Fibroblast of skin of back (primary cell): ENCODE measurements around the gene GRID1.

Experiments
- DNase-seq: peaks from one replicate; pipeline ENCODE4 v3.0.0-alpha.2; 2013

GRID1 gene

DNA sequence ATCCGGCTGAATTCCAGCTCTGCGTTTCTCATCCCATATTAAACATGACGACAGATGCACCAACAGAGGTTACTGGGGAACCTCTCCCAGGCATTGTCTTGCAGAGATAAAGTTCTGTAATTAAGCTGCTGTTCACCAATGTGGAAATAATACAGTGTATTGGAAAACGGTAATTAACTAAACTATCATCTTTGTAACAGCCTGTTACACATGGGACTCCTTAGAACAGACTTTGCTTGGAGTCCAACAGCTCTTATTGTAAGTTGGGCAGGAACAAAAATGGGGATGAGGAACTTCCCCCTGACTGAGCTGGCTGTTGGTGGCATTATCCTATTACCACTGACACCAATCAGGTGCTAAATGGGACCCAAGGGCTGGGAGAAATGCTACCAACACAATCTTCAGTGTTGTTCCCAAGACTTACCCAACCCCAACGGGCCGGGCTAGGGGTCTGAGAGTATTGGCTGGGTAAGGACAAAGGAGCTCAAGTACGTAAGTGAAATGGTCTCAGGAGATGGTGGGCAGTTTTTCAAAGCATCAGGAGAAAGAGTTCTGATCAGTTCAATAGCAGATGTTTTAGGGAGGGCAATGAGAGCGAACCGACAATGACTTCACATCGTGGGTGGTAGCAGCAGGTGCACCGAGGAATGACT lies 759.4 kb downstream of the GRID1 start:
- no peak for DNase-seq

DNA sequence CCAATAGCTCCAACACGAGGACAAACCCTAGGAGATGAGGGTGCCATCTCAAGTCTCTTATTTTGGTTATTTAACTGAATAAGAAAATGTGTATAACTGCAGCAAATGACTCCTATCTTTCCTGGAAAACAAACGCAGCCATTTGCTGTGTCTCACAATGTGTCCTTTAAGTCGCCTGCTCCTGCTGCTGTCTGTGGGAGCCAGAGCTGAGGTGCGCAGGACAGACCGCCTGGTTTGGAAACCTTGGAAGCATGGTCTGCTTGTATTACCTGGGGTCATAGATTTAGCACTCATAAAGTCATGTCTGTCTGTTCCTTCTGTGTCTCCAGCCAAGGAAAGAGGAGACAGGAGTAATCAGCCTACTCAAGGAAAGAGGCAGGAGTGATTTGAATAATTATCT lies 760.2 kb downstream of the GRID1 start:
- no peak for DNase-seq

DNA sequence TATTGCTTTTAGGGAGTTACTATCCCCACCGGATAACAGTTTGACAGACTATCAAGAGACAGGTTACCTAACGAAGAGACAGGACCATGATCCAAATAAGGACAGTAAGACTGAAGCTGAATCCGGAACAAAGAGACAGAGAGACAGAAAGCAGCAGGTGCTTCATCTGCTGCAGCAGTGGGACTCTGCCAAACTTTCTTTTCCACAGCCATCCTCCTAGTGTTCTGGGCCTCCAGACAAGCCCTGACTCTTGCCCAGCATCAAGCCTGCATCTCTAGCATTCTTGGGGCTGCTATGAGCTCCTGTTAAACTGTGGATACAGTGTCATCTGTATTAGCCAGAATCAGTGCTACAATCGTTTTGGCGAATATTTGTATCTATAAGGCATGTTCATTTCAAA lies 761.7 kb downstream of the GRID1 start:
- no peak for DNase-seq

DNA sequence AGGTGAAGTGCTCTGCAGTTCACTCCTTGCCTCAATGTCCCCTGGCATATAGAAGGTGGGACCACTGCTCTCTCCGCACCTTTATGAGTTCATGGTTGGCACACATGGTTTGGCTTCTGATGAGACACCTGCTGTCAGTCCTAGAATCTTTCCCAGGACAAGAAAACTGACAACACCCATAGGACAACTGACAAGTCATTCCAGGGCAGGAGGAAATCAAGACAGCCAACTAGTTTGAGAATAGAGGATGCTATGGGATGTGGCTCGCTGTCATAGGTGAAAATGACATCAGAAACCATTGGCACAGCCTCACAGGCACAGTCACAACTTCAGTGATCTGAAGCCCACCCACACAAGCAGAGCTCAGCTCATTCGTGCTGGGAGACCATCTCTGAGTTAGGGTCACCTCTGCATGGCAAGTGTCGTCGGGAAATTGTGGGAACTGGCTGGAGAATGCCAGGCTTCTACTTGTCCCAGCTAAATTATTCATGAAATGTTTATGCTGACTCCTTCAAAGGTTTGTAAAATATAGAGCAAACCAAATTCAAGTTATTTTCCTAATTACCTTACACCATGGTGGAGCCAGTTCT lies 762.4 kb downstream of the GRID1 start:
- DNase-seq, result no peak

DNA sequence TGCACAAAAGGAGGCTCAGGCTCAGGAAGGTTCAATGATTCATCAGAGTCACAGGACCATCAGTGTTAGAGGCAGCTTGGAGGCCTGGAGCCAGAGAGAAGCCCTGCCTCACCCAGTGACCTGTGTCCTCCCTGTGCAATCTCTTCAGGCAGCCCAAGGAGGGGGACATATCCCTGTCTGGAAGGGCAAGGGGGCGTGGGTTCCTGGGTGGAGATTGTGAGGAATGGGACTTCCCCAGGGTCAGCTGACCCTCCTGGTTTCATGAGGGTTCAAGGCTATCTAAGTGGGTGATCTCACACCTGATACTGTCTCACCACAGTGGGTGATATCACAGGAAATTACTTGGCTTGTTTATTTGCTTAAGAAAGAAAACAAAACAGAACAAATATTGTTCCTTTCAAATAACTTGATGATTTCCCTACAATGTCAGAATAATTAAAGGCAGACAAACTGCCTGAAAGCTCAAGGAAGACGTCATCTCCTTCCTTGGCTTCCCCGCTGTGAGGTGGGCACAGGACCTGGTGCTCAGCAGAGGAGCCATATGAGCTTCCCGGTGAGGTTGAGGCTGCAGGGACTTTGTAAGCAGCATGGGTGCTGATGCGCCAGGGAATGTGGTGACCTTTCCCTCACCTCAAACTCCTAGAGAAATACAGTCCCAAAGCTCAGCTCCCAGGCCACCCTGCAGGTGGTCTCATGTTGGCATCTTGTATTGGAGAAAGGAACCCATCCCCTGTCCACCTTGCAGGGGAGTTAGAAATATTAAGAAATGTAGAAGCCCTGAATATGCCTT lies 763.2 kb downstream of the GRID1 start:
- DNase-seq, result no peak

GRCh38 chr10:85602713-85603112 lies 763.9 kb downstream of the GRID1 start:
- DNase-seq, result no peak

- DNase-seq, result no peak
These were observed 764.3 kb downstream of the GRID1 start for GRCh38 chr10:85602306-85602705.

- DNase-seq, result no peak
These were observed 765.1 kb downstream of the GRID1 start for GRCh38 chr10:85601526-85601925.

- DNase-seq, result no peak
These were observed 765.9 kb downstream of the GRID1 start for GRCh38 chr10:85600744-85601081.

DNA sequence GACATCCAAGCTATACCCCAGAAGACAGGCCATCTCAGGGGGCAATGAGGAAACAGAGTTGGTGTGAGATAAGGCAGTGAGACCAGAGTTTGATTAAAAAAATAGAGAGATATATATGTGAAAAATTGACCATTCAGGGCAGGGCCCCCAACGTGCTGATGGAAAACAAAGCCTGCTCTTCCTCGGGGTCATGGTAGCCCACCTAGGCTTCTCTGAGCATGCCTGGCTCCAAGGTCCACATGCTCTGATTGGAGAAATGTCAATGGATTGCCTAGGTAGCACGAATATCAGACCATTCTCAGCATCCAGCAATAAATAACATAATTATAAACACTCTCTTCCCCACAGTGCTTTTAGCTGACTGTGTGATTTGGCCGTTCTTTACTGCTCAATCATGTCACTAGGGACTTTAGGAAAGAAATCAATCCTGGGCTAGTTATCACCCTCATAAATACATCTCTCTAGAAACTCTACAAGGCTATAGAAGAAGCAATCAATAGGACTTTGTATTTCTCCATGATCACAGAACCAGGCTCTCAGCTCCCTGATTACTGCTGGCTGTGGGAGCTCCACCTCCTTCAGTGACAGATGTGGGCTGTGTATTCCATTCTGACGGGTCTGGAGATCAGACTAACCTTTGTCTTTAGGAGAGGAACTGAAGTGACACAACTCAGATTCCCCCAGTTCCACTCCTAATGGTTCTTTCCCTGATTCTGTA lies 766.4 kb downstream of the GRID1 start:
- no peak for DNase-seq

DNA sequence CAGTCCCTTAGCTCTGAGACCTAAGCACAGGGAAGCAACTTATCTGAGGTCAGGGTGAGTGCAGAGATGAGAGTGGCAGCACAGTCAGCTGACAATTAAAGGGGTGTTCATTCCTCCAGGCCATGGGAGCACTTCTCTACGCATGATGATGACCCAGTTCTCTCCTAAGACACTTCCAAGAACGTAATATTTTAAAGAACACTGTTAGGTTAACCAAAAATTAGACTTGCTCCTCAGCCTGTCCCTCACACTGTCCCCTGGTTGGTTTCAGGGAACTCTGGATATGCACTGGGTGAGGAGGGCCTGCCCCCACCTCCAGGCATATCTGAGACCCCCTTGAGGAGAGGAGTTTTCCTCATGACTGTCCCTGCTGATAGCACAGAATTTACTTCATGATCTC lies 767.5 kb downstream of the GRID1 start:
- DNase-seq, result no peak

- no peak for DNase-seq
These were observed 767.9 kb downstream of the GRID1 start for GRCh38 chr10:85598646-85599045.

GRCh38 chr10:85597006-85597405 lies 769.6 kb downstream of the GRID1 start:
- no peak for DNase-seq

GRCh38 chr10:85596389-85596788 lies 770.2 kb downstream of the GRID1 start:
- no peak for DNase-seq

GRCh38 chr10:85594239-85594638 lies 772.4 kb downstream of the GRID1 start:
- no peak for DNase-seq

- no peak for DNase-seq
These were observed 773.3 kb downstream of the GRID1 start for GRCh38 chr10:85593226-85593772.

DNA sequence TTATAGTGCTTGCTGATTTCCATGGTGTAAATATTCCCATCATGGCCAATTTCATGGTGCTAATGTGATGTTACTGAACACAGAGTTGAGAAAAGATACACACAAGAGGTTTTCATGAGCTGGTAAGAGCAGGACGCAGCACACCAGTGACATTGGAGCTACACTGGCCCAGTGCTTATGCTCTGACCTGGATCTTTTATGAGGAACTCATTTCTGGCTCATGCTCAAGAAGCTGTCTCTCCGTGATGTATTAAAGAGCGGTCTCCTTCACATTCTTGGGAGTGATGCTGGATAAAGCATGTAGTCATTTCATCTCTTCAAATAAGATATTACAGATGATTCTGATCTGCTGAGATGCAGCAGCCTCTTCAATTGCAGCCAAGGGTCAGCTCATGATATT lies 785.2 kb downstream of the GRID1 start:
- DNase-seq, result no peak

DNA sequence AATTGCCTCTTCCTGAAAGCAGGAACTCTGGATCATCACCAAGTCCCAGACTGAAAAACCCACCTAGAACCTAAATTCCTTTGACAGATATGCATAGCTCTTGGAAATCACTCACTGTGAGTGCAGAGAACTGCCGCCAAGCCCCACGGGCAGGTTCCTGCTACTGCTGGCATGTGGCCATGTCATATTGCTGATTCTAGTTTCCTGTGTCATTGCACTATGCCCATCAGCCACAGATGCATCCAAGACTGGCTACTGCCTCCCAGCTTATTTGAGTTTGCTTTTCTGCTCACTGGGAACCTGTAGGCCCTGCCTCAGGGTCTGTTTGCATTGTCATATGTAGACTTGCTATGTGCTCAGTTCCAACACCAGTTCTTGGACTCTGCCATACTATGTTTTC lies 786.0 kb downstream of the GRID1 start:
- DNase-seq, result no peak

DNA sequence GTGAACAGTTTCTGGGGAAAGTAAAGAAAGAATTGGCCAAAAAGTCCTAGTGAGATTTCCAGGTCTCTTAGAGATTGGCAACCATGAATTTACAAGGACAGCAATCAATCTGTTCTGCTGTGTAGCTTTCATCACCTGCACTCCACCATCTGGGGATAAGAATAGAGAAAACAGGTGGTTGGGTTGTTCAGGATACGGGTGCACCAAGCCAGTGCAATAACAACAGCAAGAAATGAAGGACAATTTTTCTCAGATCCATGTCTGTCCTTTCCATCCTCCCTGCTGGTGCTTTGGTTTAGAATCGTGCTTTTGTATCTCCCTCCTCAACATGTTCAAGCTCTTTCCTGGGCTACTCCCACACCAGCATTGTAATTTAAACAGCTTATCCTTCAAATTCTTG lies 787.7 kb downstream of the GRID1 start:
- DNase-seq, result no peak

DNA sequence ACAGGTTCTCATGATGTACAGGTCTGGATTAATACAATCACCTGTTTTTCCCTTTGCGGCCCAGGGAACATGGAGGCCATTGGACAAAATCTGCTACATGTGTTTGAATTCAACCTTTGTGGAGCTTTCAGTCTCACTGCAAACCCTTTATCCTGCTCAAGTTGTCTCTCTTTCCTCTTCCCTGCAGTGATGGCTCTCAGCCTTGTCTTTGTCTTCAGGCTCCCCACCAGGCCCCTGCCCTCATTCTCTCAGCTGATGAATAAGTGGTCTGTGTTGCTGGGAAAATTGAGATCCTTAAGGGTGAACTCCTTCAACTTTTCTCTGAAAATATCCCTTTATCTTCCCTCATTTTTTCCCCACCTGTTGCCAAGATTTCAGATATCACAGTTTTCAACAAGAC lies 791.2 kb downstream of the GRID1 start:
- no peak for DNase-seq

GRCh38 chr10:85570871-85571270 lies 795.7 kb downstream of the GRID1 start:
- no peak for DNase-seq

- no peak for DNase-seq
These were observed 801.2 kb downstream of the GRID1 start for GRCh38 chr10:85565381-85565780.

GRCh38 chr10:85558533-85558932 lies 808.1 kb downstream of the GRID1 start:
- no peak for DNase-seq
